ENCODE results near the gene BBS7. TPM values are rescaled to one million over a fixed set of nuclear protein-coding genes. Genes with fewer than 3 reads are reported as not detected.
A peak's percentile ranks its signal among the peaks of the same experiment; 100 is the strongest.

The BBS7 gene
- total and polyA plus RNA-seq, 9 of the 15 experiments (the other 6 are each of a cell fraction or from before 2014, with no cell fraction given) = 13.4 to 25.8 (median 16.4) TPM

DNA sequence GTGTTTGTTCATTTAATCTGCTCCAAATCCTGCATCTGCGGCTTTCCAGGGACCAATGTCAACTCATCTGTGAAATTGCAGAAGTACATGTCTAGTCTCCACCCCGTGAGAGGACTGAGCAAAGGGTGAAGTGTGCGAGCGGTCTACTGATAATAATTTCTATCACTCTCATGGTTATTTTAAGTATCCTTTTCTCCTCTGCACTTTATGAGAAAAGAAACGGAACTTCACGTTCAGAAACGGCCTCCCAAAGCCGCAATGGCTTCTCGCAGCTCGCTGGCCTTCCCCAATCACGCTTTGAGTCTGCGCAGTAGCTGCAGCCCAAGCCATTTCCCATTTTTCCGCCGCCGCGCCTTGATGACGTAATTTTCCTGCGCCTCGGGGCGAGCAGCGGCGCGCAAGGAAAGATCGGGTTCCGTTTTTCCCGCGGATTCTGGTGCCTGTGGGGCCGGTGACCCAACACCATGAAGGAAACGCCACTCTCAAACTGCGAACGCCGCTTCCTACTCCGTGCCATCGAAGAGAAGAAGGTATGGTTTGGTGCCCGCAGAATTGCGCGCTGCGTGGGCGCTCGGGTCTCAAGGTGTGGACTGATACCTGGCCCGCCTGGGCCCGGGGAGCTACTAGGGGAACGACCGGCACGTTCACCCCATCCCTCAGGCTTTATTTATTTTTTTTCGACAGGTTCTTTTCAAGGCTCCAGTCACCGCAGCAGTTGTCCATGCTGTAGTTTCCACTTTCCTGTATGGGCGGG, 69.1 kb downstream of the BBS7 start, which contains the start of gene EXOSC9 (continued):
- TF ChIP-seq, protein P1, sequence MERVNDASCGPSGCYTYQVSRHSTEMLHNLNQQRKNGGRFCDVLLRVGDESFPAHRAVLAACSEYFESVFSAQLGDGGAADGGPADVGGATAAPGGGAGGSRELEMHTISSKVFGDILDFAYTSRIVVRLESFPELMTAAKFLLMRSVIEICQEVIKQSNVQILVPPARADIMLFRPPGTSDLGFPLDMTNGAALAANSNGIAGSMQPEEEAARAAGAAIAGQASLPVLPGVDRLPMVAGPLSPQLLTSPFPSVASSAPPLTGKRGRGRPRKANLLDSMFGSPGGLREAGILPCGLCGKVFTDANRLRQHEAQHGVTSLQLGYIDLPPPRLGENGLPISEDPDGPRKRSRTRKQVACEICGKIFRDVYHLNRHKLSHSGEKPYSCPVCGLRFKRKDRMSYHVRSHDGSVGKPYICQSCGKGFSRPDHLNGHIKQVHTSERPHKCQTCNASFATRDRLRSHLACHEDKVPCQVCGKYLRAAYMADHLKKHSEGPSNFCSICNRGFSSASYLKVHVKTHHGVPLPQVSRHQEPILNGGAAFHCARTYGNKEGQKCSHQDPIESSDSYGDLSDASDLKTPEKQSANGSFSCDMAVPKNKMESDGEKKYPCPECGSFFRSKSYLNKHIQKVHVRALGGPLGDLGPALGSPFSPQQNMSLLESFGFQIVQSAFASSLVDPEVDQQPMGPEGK (CRISPR knock-in tag; IDR thresholded peaks at IDR 0.05; ENCODE audit: borderline replicate concordance) = no peak
- TF ChIP-seq, protein P2, sequence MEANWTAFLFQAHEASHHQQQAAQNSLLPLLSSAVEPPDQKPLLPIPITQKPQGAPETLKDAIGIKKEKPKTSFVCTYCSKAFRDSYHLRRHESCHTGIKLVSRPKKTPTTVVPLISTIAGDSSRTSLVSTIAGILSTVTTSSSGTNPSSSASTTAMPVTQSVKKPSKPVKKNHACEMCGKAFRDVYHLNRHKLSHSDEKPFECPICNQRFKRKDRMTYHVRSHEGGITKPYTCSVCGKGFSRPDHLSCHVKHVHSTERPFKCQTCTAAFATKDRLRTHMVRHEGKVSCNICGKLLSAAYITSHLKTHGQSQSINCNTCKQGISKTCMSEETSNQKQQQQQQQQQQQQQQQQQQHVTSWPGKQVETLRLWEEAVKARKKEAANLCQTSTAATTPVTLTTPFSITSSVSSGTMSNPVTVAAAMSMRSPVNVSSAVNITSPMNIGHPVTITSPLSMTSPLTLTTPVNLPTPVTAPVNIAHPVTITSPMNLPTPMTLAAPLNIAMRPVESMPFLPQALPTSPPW (CRISPR knock-in tag; IDR thresholded peaks at IDR 0.05) = no peak; the same call in none of the 2 replicates
- TF ChIP-seq BHLHE40 (IDR thresholded peaks at IDR 0.05; ENCODE audit: low read length) (peak; percentile 52), ZFPM2 (CRISPR knock-in tag; IDR thresholded peaks at IDR 0.05) (0 out of 2 replicates have a peak, but pooled peaks have one; percentile 58), RFX7 (CRISPR knock-in tag; IDR thresholded peaks at IDR 0.05) (no peak), GABPB1 (CRISPR knock-in tag; IDR thresholded peaks at IDR 0.05) (peak; percentile 68), MIER1 (IDR thresholded peaks at IDR 0.05; ENCODE audit: low read depth) (no peak), ARNT (IDR thresholded peaks at IDR 0.05) (no peak; a peak in 1 of 4 replicates), GATAD2A (IDR thresholded peaks at IDR 0.05) (0 out of 2 replicates have a peak, but pooled peaks have one; percentile 35), ZNF644 (tag; IDR thresholded peaks at IDR 0.05; ENCODE audit: low read depth) (no peak), ZFX (CRISPR knock-in tag; IDR thresholded peaks at IDR 0.05) (peak; percentile 89), U2AF2 (optimal IDR thresholded peaks at IDR 0.05; ENCODE audit: low read depth, low read length) (no peak), ZC3H8 (IDR thresholded peaks at IDR 0.05) (no peak)
- TF ChIP-seq, protein P3, sequence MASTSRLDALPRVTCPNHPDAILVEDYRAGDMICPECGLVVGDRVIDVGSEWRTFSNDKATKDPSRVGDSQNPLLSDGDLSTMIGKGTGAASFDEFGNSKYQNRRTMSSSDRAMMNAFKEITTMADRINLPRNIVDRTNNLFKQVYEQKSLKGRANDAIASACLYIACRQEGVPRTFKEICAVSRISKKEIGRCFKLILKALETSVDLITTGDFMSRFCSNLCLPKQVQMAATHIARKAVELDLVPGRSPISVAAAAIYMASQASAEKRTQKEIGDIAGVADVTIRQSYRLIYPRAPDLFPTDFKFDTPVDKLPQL (IDR thresholded peaks at IDR 0.05; ENCODE audit: extremely low read depth, insufficient read length) = no peak
- TF ChIP-seq, protein P4, sequence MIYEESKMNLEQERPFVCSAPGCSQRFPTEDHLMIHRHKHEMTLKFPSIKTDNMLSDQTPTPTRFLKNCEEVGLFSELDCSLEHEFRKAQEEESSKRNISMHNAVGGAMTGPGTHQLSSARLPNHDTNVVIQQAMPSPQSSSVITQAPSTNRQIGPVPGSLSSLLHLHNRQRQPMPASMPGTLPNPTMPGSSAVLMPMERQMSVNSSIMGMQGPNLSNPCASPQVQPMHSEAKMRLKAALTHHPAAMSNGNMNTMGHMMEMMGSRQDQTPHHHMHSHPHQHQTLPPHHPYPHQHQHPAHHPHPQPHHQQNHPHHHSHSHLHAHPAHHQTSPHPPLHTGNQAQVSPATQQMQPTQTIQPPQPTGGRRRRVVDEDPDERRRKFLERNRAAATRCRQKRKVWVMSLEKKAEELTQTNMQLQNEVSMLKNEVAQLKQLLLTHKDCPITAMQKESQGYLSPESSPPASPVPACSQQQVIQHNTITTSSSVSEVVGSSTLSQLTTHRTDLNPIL (CRISPR knock-in tag; IDR thresholded peaks at IDR 0.05) = no peak
- TF ChIP-seq, protein P5, sequence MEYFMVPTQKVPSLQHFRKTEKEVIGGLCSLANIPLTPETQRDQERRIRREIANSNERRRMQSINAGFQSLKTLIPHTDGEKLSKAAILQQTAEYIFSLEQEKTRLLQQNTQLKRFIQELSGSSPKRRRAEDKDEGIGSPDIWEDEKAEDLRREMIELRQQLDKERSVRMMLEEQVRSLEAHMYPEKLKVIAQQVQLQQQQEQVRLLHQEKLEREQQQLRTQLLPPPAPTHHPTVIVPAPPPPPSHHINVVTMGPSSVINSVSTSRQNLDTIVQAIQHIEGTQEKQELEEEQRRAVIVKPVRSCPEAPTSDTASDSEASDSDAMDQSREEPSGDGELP (CRISPR knock-in tag; IDR thresholded peaks at IDR 0.05; ENCODE audit: borderline replicate concordance) = peak; percentile 78; the same call in 1 of the 2 replicates
- TF ChIP-seq, protein P6, sequence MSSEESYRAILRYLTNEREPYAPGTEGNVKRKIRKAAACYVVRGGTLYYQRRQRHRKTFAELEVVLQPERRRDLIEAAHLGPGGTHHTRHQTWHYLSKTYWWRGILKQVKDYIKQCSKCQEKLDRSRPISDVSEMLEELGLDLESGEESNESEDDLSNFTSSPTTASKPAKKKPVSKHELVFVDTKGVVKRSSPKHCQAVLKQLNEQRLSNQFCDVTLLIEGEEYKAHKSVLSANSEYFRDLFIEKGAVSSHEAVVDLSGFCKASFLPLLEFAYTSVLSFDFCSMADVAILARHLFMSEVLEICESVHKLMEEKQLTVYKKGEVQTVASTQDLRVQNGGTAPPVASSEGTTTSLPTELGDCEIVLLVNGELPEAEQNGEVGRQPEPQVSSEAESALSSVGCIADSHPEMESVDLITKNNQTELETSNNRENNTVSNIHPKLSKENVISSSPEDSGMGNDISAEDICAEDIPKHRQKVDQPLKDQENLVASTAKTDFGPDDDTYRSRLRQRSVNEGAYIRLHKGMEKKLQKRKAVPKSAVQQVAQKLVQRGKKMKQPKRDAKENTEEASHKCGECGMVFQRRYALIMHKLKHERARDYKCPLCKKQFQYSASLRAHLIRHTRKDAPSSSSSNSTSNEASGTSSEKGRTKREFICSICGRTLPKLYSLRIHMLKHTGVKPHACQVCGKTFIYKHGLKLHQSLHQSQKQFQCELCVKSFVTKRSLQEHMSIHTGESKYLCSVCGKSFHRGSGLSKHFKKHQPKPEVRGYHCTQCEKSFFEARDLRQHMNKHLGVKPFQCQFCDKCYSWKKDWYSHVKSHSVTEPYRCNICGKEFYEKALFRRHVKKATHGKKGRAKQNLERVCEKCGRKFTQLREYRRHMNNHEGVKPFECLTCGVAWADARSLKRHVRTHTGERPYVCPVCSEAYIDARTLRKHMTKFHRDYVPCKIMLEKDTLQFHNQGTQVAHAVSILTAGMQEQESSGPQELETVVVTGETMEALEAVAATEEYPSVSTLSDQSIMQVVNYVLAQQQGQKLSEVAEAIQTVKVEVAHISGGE (CRISPR knock-in tag; IDR thresholded peaks at IDR 0.05) = peak in 1 of 3 experiments; percentile 54; a peak in 1 of 6 replicates
